ENCODE results near the gene ARHGAP26.
"Not testable (repeated sequence)": the region's sequence is repeated elsewhere in the genome, so short reads cannot be mapped to it uniquely, and the experiment has no call there.

Gene ARHGAP26

GRCh38 chr5:142911775-142912174, 141.6 kb downstream of the ARHGAP26 start:
- DNase-seq: no peak

- no peak for DNase-seq
Observed at GRCh38 chr5:142913728-142914338, 143.7 kb downstream of the ARHGAP26 start.

GRCh38 chr5:142915038-142915437, 144.9 kb downstream of the ARHGAP26 start:
- no peak for DNase-seq

- DNase-seq: no peak
Observed at GRCh38 chr5:142915813-142916424, 145.7 kb downstream of the ARHGAP26 start.

GRCh38 chr5:142918959-142919635, 148.9 kb downstream of the ARHGAP26 start:
- DNase-seq: no peak

DNA sequence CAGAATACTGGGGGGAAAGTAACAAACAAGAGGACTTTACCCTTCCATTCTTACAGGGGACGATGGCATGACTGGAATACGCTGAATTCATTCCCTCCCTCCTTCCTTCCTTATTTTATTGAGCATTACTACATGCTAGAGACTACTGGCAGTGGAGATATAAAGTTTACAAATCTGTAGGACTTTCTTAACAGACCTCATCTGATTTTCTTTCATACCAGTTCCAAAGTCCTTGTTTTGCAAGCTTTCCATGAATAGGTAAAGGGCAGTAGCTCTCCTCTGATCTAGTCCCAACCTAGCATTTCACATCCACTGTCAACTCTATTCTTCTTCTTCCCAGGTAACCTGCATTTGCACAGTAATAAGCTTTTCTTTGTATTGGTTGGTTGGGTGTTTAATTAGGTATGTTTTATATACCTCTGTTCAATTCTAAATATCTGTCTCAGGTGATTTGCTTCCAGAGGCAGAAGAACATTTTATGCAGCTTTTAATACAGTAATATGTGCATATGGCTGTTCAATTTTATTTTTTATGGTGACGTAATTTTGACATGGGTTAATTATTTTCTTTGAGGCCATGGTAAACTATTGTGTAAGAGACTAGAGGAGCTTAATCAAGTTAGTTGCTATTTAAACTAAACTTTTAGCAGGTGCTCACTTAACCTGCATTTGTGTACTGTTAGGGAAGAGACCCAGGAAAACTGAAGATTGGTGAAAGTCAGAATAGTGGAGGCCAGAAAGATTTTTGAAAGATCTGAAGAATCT, 150.9 kb downstream of the ARHGAP26 start:
- DNase-seq: no peak

- no peak for DNase-seq
Observed at GRCh38 chr5:142922223-142922952, 152.2 kb downstream of the ARHGAP26 start.

DNA sequence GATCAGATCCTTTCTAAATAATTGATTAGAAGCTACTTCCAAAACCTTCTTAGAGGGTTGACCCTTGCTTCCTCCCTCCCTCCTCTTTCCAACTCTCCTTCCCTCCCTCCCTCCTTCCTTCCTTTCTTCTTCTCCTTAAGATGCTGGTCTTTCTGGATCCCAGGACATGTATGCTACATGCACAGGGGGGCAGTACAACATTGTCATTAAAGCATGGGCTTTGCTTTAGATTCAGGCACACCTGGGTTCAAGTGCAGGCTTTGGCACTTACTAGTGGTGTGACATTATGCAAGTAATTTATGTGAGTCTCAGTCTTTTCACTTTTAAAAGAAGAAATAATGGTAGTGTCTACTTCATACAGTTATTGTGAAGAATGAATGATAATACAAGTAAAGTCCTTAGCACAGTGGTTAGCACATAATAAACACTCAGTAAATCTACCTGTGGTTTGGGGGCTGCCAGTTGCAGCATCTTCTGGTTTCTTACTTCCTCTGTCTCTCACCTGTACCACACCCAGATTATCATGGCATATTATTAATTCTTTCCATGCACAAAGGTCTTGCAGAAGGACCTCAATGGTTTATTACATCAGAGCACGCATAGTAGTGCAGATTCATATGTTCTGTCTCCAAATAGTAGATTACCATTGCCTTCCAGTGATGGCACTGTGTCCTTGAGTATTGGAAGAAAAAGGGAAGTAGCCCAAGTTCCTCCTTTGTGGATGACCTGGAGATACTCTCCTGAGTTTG, 154.1 kb downstream of the ARHGAP26 start:
- DNase-seq: no peak

GRCh38 chr5:142925795-142926194, 155.6 kb downstream of the ARHGAP26 start:
- DNase-seq: no peak

GRCh38 chr5:142926549-142926948, 156.4 kb downstream of the ARHGAP26 start:
- DNase-seq: no peak

DNA sequence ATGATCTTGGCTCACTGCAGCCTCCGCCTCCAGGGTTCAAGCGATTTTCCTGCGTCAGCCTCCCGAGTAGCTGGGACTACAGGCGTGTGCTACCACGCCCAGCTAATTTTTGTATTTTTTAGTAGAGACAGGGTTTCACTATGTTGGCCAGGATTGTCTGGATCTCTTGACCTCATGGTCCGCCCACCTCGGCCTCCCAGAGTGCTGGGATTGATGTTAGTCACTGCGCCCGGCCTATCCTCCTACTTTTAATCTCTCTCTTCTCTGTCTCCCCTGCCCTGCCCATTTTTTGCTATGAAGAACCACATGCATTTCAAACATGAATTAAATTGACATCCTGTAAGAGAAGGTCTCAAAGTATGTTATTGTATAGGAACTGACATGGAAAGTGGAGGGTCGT, 158.8 kb downstream of the ARHGAP26 start:
- not testable (repeated sequence) for DNase-seq

DNA sequence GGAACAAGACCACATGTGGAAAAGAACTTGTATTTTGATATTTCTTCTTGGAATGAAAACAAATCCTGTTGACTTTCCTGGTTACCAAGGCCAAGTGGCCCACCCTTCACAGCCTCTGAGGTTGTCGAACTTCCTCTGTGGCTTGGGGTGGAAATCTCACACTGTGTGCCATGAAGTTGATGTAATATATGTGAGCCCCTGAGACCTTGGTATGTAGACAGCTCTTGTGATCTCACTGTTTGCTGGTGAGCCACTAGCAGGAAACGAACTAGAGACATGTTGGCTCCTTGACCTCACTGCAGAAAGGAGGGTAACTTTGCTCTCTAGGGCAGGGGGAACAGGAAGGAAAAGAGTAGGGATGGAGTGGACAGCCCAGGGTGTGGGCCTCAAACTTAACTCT, 159.4 kb downstream of the ARHGAP26 start:
- DNase-seq: no peak

DNA sequence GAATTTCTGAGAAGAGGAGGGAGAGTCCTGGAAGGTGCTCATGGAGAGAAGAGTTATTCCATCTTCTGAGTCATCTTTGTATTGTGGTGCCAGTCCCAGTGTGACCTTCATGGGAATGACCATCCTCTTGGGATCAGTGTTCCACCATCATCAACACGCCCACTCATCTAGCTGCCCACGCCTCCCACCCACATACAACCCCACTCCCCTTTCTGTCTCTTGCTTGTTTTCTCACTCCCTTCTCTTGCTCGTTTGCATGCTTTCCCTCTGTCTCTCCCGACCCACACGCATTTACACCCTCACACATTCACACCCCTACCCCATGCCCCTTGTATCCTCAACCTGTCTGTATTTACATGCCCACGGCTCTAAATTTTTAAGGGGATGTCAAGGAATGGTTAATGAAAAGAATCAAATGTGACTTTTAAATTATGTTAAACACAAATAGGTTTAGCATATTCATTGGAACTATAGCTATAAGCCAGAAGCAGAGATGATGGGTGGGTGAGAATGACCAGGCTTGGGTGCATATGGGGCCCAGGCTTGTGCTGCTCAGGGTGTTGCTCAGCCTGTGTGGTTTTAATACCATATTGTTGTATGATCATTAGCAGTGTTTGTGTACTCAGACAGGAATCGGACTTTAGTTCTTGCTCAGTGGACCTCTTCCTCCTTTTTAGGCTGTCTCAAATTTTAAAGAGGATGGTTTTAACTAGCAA, 160.4 kb downstream of the ARHGAP26 start:
- no peak for DNase-seq

- DNase-seq: no peak
Observed at GRCh38 chr5:142931896-142932686, 161.9 kb downstream of the ARHGAP26 start.

DNA sequence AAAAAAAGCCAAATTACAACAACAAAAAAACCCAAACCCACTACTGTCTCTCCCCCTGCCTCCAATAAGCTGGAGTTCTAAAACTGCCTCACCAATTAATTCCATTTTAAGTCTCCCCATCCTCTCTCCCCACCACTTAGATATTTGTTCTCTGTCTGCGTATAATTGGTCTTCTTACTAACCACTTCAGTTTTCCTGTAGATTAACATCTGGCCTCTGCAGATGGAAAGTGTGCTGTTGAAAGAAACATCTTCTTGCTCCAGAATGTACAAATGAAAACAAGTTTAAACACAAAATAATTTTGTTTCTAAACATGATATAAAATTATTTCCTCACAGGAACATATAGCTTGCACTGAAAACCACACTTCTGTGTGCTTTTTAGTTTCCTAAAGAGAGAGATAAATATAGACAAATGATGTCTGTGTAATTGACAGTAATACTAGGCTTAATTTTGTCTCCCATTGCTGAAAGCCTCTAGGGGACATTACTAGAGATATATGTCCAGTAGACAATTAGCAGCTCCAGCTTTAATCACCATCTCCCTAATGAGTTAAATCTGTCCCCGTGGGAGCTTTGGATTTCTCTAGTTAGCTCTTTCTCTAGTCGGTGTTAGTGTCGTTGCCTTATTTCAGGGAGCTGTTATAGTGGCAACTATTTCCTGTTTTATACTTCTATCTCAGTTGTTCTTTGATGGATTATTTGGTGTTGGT, 164.0 kb downstream of the ARHGAP26 start:
- no peak for DNase-seq

GRCh38 chr5:142935014-142935413, 164.8 kb downstream of the ARHGAP26 start:
- no peak for DNase-seq

DNA sequence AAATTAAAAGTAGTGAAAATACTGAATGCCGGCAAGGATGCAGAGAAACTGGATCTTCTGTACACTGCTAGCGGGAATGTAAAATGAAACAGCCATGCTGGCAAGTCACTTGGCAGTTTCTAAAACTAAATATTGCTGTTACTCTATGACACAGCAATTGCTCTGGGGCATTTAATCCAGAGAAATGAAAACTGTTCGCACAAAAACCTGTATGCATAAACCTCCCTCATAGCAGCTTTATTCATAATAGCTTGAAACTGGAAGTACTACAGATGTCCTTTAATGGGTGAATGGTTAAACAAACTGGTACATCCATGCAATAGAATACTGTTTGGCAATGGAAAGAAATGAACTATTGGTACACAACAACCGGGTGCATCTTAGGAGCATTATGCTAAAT, 167.2 kb downstream of the ARHGAP26 start:
- DNase-seq: no peak

- no peak for DNase-seq
Observed at GRCh38 chr5:142938266-142938880, 168.2 kb downstream of the ARHGAP26 start.

GRCh38 chr5:142939006-142939405, 168.8 kb downstream of the ARHGAP26 start:
- DNase-seq: no peak
